Stimulated activated CD8-positive, alpha-beta memory T cell treated with anti-CD3 and anti-CD28 coated beads, Interleukin-12 subunit alpha, Interleukin-12 subunit beta, amount 100 ng/mL, for 24 hours (primary cell): ENCODE data around the gene GORAB.

Experiments used
- DNase-seq: peaks from one replicate; pipeline ENCODE4 v3.0.0-alpha.2; 2020; ENCODE audit errors: extremely low read depth

Gene GORAB

DNA sequence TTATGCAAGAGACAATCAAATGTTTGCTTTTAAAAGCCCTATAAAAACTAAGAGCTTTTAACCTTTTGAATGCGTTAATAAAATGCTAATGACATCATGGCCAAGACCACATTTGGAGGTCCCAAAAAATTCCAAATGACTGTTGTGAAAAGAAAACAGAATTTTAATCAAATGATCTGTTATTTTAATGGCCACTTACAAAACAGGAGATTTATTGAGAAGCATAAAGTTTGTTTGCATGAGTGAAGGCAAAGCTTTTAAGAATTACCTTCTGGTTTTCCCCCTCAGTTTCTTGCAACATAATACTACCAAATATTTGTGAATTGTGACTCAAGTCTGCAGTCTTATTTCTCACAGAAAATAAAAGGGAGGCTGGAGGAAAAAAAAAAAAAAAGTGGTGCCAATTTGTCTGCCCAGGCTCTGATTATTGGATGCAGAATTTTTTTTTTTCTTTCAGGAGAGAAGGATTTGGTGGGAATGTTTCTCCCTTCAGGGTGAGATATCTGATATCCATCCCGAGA, 60.7 kb downstream of the GORAB start:
- no peak for DNase-seq

DNA sequence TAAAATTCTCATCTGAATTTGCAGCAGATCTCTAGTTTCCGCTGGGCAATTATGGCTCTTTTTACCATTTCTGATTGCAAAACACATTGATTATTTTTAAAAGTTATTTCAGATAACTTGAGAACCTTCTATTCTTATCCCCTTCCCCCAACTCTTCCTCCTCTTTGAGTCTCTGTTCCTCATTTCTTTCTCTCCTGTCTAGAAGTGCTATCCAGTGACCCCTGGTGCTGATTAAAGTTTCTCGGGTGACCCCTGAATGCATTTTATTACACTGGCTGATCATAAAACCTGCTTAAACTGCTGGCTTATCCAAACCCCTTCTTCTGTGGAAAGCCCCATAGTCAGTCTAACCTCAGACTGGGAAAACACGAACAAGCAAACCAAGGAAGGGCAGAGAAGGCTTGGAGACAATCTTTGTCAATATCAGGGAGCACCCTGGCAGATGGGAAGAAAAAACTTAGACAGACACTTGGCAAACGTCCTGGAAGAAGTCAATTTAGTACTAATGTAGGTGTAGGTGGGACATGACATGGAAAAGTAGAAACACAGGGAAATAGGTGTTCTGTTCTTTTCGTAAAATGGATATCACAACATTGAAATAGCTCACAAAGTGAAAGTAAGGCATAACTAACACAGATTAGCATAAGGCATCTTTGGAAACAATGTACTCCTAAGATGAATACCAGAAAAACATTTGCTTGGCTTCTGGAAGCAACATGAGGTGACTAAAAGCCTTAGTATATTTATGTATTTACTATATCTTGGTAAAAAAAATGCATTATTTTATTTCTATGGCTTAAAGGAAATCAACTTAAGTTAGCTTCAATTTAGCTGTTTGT, 61.4 kb downstream of the GORAB start:
- no peak for DNase-seq

DNA sequence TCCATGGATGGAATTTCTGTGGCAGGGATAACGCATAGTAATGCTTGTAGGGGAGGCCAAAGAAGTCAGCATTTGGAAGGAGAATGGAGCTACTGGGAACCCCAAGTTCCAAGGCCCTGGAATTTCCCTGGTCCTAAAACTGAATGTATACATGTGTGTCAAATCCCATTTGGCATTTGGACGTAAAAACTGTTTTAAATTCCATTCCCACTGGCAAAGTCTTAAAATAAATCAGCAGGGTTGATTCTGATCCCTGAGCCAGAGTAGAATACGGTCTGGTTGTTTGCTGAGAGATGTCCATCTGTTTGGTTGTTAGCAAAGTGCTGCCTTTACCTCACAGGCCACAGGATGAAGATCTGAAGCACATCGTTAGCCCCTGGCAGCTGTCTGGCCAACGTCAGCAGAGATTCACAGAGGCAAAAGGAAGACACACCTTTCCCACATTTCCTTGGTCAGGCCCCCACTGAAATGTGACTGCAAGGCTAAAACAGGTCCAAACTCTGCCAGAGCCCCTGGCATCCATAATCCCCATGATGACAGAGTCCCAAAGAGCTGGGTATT, 62.2 kb downstream of the GORAB start:
- DNase-seq: no peak

DNA sequence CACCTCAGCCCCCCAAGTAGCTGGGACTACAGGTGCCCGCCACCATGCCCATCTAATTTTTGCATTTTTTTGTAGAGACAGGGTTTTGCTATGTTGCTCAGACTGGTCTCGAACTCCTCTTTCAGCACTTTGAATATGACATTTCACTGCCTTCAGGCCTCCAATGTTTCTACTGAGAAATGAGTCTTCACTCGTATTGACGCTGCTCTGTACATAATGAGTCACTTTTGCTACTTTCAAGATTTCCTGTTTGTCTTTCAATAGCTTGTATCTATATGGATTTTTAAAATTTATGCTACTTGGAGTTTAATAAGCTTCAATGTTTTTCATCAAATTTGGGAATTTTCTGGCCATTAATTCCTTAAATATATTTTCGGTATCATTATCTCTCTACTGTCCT, 64.7 kb downstream of the GORAB start:
- no peak for DNase-seq

DNA sequence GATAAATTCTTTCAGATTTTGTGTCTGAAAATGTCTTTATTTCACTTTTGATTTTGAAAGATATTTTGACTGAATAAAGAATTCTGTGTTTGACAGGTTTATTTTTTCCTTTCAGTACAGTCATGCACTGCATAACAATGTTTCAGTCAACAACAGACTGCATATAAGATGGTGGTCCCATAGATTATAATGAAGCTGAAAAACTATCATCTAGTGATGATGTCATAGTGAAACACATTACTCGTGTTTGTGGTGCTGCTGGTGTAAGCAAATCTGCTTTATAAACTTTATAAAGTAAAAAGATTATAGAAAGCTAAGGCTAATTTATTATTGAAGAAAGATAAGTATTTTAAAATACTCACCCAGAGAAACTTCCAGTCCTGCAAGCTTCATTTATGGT, 66.7 kb downstream of the GORAB start:
- DNase-seq: no peak

DNA sequence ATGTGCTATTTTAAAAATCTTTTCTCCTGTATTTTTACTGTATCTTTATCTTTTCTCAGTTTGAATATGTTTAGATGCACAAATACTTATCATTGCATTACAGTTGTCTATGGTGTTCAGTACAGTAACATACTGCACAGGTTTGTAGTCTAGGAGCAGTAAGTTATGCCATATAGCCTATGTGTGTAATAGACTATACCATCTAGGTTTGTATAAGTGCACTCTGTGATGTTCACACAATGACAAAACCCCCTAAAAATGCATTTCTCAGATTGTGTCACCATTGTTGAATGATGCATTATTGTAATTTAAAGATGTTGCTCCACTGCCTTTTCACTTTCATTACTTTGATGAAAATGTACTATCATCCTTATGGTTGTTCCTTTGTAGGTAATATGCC, 67.1 kb downstream of the GORAB start:
- DNase-seq: no peak

DNA sequence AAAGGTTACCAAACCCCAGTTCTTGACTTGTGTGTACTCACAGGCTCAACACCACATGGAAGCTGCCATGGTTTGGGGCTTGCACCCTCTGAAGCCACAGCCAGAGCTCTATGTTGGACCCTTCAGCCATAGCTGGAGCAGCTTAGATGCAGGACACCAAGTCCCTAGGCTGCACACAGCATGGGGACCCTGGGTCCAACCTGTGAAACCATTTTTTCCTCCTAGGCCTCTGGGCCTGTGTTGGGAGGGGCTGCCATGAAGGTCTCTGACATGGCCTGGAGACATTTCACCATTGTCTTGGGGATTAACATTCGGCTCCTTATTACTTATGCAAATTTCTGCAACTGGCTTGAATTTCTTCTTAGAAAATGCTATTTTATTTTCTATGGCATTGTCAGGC, 69.9 kb downstream of the GORAB start:
- DNase-seq: no peak
